H1 (cell line): Measurements from ENCODE around the gene RAB8B. TPM values are rescaled to one million over a fixed set of nuclear protein-coding genes. Genes with fewer than 3 reads are reported as not detected.

Experiments used
- polyA plus RNA-seq, 7 experiments: library from polyadenylated mRNA; depleted of rRNA in 3 of 7; stranded (reverse) in 5 of 7; unstranded in 2 of 7; fragments of >200 nt in 5 of 7; fragments of 200-250 nt in 2 of 7; gene quantifications; 1 replicate in 5 of 7; 2 replicates in 1 of 7; 4 replicates in 1 of 7; pipeline versions ENCODE4 v1.2.1 to v1.2.3, GENCODE V29; 2011 to 2013; ENCODE audit warnings: missing spikeins in 2 of 7, mixed read lengths in 2 of 7
- total RNA-seq: library from RNA; stranded (reverse); fragmentation: NEBNext Ultra II Directional; extraction: Animal tissue kit (Norgen Biotek cat#: 25700); gene quantifications from 2 replicates; pipeline ENCODE4 v1.2.1, GENCODE V29; 2021
- TF ChIP-seq, protein P1 (sequence below): fragments of 300-600 bp; sonication (generic); IDR thresholded peaks from 2 replicates; pipeline ENCODE4 v1.7.1; 2012; ENCODE audit warnings: low read length, moderate library complexity, mild to moderate bottlenecking, inconsistent platforms; ENCODE audit not compliant: insufficient replicate concordance
- TF ChIP-seq, protein P2 (sequence below): IDR thresholded peaks from 2 replicates; pipeline ENCODE4 v1.6.1; 2011; ENCODE audit warnings: low read depth, mild to moderate bottlenecking, low read length; ENCODE audit not compliant: insufficient read depth

The RAB8B gene
- total and polyA plus RNA-seq, 2 of the 8 experiments (the other 6 are each of a cell fraction or from before 2014, with no cell fraction given), result 9.5 to 47.8 TPM

DNA sequence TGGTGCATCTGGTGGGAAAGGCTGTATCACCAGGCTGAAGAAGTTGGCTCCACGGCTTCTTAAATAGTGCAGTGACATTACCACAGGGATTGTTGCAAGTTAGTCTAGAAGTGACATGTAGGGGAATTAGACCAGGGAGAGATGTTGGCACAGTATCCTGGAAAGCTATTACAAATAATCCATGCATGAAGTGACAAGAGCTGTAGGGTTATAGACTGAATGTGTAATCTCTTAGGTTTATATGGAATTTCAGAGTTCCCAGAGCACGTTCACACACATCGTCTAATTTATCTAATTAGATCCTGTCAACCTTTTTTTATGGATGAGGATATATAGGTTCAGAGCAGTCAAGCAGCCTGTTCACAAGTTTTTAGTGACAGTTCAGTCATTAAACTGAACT is 50.7 kb downstream of the RAB8B start (continued):
- TF ChIP-seq, protein P1, sequence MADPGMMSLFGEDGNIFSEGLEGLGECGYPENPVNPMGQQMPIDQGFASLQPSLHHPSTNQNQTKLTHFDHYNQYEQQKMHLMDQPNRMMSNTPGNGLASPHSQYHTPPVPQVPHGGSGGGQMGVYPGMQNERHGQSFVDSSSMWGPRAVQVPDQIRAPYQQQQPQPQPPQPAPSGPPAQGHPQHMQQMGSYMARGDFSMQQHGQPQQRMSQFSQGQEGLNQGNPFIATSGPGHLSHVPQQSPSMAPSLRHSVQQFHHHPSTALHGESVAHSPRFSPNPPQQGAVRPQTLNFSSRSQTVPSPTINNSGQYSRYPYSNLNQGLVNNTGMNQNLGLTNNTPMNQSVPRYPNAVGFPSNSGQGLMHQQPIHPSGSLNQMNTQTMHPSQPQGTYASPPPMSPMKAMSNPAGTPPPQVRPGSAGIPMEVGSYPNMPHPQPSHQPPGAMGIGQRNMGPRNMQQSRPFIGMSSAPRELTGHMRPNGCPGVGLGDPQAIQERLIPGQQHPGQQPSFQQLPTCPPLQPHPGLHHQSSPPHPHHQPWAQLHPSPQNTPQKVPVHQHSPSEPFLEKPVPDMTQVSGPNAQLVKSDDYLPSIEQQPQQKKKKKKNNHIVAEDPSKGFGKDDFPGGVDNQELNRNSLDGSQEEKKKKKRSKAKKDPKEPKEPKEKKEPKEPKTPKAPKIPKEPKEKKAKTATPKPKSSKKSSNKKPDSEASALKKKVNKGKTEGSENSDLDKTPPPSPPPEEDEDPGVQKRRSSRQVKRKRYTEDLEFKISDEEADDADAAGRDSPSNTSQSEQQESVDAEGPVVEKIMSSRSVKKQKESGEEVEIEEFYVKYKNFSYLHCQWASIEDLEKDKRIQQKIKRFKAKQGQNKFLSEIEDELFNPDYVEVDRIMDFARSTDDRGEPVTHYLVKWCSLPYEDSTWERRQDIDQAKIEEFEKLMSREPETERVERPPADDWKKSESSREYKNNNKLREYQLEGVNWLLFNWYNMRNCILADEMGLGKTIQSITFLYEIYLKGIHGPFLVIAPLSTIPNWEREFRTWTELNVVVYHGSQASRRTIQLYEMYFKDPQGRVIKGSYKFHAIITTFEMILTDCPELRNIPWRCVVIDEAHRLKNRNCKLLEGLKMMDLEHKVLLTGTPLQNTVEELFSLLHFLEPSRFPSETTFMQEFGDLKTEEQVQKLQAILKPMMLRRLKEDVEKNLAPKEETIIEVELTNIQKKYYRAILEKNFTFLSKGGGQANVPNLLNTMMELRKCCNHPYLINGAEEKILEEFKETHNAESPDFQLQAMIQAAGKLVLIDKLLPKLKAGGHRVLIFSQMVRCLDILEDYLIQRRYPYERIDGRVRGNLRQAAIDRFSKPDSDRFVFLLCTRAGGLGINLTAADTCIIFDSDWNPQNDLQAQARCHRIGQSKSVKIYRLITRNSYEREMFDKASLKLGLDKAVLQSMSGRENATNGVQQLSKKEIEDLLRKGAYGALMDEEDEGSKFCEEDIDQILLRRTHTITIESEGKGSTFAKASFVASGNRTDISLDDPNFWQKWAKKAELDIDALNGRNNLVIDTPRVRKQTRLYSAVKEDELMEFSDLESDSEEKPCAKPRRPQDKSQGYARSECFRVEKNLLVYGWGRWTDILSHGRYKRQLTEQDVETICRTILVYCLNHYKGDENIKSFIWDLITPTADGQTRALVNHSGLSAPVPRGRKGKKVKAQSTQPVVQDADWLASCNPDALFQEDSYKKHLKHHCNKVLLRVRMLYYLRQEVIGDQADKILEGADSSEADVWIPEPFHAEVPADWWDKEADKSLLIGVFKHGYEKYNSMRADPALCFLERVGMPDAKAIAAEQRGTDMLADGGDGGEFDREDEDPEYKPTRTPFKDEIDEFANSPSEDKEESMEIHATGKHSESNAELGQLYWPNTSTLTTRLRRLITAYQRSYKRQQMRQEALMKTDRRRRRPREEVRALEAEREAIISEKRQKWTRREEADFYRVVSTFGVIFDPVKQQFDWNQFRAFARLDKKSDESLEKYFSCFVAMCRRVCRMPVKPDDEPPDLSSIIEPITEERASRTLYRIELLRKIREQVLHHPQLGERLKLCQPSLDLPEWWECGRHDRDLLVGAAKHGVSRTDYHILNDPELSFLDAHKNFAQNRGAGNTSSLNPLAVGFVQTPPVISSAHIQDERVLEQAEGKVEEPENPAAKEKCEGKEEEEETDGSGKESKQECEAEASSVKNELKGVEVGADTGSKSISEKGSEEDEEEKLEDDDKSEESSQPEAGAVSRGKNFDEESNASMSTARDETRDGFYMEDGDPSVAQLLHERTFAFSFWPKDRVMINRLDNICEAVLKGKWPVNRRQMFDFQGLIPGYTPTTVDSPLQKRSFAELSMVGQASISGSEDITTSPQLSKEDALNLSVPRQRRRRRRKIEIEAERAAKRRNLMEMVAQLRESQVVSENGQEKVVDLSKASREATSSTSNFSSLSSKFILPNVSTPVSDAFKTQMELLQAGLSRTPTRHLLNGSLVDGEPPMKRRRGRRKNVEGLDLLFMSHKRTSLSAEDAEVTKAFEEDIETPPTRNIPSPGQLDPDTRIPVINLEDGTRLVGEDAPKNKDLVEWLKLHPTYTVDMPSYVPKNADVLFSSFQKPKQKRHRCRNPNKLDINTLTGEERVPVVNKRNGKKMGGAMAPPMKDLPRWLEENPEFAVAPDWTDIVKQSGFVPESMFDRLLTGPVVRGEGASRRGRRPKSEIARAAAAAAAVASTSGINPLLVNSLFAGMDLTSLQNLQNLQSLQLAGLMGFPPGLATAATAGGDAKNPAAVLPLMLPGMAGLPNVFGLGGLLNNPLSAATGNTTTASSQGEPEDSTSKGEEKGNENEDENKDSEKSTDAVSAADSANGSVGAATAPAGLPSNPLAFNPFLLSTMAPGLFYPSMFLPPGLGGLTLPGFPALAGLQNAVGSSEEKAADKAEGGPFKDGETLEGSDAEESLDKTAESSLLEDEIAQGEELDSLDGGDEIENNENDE, result no peak
- TF ChIP-seq, protein P2, sequence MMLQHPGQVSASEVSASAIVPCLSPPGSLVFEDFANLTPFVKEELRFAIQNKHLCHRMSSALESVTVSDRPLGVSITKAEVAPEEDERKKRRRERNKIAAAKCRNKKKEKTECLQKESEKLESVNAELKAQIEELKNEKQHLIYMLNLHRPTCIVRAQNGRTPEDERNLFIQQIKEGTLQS, result no peak
